Spleen (tissue), 11 donors: ENCODE measurements around the gene MARCHF10. TPM values are rescaled to one million over a fixed set of nuclear protein-coding genes. Genes with fewer than 3 reads are reported as not detected.

ENCODE experiments used
- DNase-seq: peaks from one replicate; pipeline ENCODE4 v3.0.0-alpha.2; 2020
- H3K27ac ChIP-seq, 8 donors: fragments of 200-600 bp; sonication (generic) in 7 of 8; 1 replicate in 4 of 8; 2 replicates in 4 of 8; pipeline versions ENCODE4 v1.5.0 to v1.8.0; 2016 to 2021; ENCODE audit warnings: inconsistent platforms in 4 of 8, mild to moderate bottlenecking in 4 of 8, moderate library complexity in 1 of 8
- H3K27me3 ChIP-seq, 7 donors: fragments of 200-600 bp; sonication (generic) in 6 of 7; replicated peaks in 1 of 7; 1 replicate in 4 of 7; 2 replicates in 3 of 7; pipeline versions ENCODE4 v1.5.0 to v1.8.0; 2016 to 2021; ENCODE audit warnings: inconsistent platforms in 3 of 7, mild to moderate bottlenecking in 1 of 7
- H3K36me3 ChIP-seq, 6 donors: fragments of 200-600 bp; sonication (generic) in 5 of 6; 1 replicate in 4 of 6; 2 replicates in 2 of 6; pipeline versions ENCODE4 v1.5.0 to v1.8.0; 2016 to 2021; ENCODE audit warnings: inconsistent platforms in 2 of 6
- H3K4me1 ChIP-seq, 6 donors: fragments of 200-600 bp; sonication (generic) in 5 of 6; 1 replicate in 3 of 6; 2 replicates in 3 of 6; pipeline versions ENCODE4 v1.5.0 to v1.8.0; 2016 to 2021; ENCODE audit warnings: inconsistent platforms in 3 of 6
- H3K4me3 ChIP-seq, 8 donors: fragments of 200-600 bp; sonication (generic) in 7 of 8; 1 replicate in 4 of 8; 2 replicates in 4 of 8; pipeline versions ENCODE4 v1.5.0 to v1.8.0; 2016 to 2021; ENCODE audit warnings: inconsistent platforms in 4 of 8, mild to moderate bottlenecking in 4 of 8, moderate library complexity in 2 of 8
- H3K9me3 ChIP-seq, 8 donors: fragments of 200-600 bp; sonication (generic) in 7 of 8; 1 replicate in 4 of 8; 2 replicates in 4 of 8; pipeline versions ENCODE4 v1.5.0 to v1.8.0; 2016 to 2021; ENCODE audit warnings: inconsistent platforms in 4 of 8
- POLR2A ChIP-seq, 3 donors: fragments of 450-650 bp; IDR thresholded peaks; one replicate each; pipeline ENCODE4 v1.5.1; 2017; ENCODE audit warnings: antibody characterized with exemption in 3 of 3, mild to moderate bottlenecking in 1 of 3
- POLR2AphosphoS5 ChIP-seq, 3 donors: sonication (generic); formaldehyde crosslinking; IDR thresholded peaks; one replicate each; pipeline ENCODE4 v1.5.1; 2017; ENCODE audit warnings: antibody characterized with exemption in 3 of 3
- WGBS, 5 donors: extraction: QIAGEN DNeasy Blood & Tissue Kit in 3 of 5; methylation state at CpG; one replicate each; pipeline versions ENCODE4 v1.1.5 to v1.1.7; 2013 to 2018; 5-methylcytosine and 5-hydroxymethylcytosine counted together
- intact Hi-C: fragments of 100-400 bp; cut with DNase I; formaldehyde crosslinking; loops from one replicate; pipeline ENCODE4 v1.15.0; 2023; ENCODE audit warnings: low total_unique reads
- polyA plus RNA-seq, 3 donors: library from polyadenylated mRNA; stranded (reverse); fragments of 200-250 nt; gene quantifications; one replicate each; pipeline ENCODE4 v1.2.1, GENCODE V29; 2013
- total RNA-seq, 7 donors: library from RNA; depleted of rRNA in 3 of 7; stranded (reverse); fragments of >200 nt in 3 of 7; fragmentation: NEBNext Ultra II Directional in 4 of 7; extraction: Animal tissue kit (Norgen Biotek cat#: 25700) in 4 of 7; gene quantifications; one replicate each; pipeline versions ENCODE4 v1.1.0 to v1.2.1, GENCODE V29; 2016 to 2021
- TF ChIP-seq, protein P1 (sequence below), 11 experiments: fragments of 200-600 bp in 7 of 11; fragments of 450-650 bp in 4 of 11; sonication (generic) in 4 of 11; IDR thresholded peaks in 8 of 11; conservative IDR thresholded peaks in 3 of 11; 1 replicate in 7 of 11; 2 replicates in 4 of 11; pipeline versions ENCODE4 v1.4.0 to v1.8.0; 2016 to 2021; ENCODE audit warnings: antibody characterized with exemption in 11 of 11, inconsistent platforms in 4 of 11, mild to moderate bottlenecking in 1 of 11
- donor health status: healthy with polysubstance abuse.
- donor health status: DM: no; HTN: no; CAD: no; lungs with moderate emphysema.
- donor health status: DM: no; HTN: no; CAD: no.
- donor health status: Bipolar disorder and iron deficiency.
- donor health status: healthy.
- donor health status: DM: no; HTN: no; CAD: no.
- donor health status: DM: yes; HTN: yes; CAD: no.

The MARCHF10 gene
- total and polyA plus RNA-seq, 10 donors = 0.15 to 0.32 (median 0.26) TPM; not detected in 7

DNA sequence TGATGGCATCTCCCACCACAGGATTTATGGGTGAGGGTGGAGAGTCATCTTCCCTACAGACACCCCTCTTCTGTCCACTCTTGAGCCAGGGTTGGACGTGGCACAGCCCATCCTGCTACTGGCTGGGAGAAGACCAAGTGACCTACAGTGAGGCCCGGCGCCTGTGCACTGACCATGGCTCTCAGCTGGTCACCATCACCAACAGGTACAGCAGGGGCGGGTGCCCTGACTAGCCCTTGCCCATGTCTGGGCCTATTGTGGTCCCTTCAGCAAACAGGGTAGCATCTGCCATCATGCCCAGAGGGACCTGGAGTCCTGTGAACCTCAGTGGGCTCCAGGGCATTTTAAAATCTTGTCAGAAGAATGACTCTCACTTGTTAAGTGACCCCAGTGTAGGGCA is 132.4 kb downstream of the MARCHF10 start:
- Histone ChIP-seq H3K27ac (no peak overlapping the region), H3K36me3 (peaks cover 0 to 41% (median 0%) of the 10 kb centered on the region in 6 donors), H3K4me3 (no peak overlapping the region), H3K4me1 (no peaks in the 10 kb centered on the region), H3K27me3 (peaks cover 0 to 5% (median 0%) of the 10 kb centered on the region in 7 donors), H3K9me3 (no peaks in the 10 kb centered on the region)
- TF ChIP-seq, protein P1, sequence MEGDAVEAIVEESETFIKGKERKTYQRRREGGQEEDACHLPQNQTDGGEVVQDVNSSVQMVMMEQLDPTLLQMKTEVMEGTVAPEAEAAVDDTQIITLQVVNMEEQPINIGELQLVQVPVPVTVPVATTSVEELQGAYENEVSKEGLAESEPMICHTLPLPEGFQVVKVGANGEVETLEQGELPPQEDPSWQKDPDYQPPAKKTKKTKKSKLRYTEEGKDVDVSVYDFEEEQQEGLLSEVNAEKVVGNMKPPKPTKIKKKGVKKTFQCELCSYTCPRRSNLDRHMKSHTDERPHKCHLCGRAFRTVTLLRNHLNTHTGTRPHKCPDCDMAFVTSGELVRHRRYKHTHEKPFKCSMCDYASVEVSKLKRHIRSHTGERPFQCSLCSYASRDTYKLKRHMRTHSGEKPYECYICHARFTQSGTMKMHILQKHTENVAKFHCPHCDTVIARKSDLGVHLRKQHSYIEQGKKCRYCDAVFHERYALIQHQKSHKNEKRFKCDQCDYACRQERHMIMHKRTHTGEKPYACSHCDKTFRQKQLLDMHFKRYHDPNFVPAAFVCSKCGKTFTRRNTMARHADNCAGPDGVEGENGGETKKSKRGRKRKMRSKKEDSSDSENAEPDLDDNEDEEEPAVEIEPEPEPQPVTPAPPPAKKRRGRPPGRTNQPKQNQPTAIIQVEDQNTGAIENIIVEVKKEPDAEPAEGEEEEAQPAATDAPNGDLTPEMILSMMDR (IDR thresholded peaks at IDR 0.05 in 8 of 11, conservative IDR thresholded peaks at IDR 0.05 in 3 of 11) = no peak
- TF ChIP-seq POLR2AphosphoS5 (IDR thresholded peaks at IDR 0.05) (no peak), POLR2A (IDR thresholded peaks at IDR 0.05) (no peak)
- intact Hi-C loops = no loop called here
- 58 to 90% (median 86%) methylated on average over 2 to 4 of the region's 4 CpGs for WGBS, 5 donors
- no peak for DNase-seq

DNA sequence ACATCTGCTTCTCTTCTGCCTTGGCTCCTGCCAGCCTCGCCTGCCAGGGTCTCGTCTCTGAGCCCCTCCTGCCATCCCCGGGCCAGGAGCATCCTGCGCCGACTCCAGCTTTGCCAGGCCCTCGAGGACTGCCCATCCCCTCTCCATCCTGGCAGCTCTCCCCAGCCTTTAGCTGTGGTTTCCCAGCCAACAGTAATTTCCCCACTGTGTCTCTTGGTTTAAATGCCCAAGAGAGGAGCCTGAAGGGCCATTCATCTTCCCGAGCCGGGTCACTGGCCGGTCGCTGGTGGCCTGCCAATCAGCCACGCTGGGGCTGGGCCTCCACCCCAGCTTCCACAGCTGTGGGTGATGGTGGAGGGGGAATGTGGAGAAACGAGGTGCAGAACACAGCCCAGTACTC is 132.9 kb downstream of the MARCHF10 start:
- peaks cover 0 to 5% (median 0%) of the 10 kb centered on the region in 7 donors for H3K27me3 ChIP-seq
- H3K36me3 ChIP-seq = peaks cover 0 to 37% (median 0%) of the 10 kb centered on the region in 6 donors
- H3K4me1 ChIP-seq = no peaks in the 10 kb centered on the region
- no peaks in the 10 kb centered on the region for H3K9me3 ChIP-seq
- WGBS, 5 donors = 80 to 92% (median 85%) methylated on average over 6 to 12 of the region's 12 CpGs
- H3K27ac ChIP-seq = no peak overlapping the region
- H3K4me3 ChIP-seq = no peak overlapping the region
- no peak for DNase-seq
- TF ChIP-seq POLR2AphosphoS5 (IDR thresholded peaks at IDR 0.05) (no peak), POLR2A (IDR thresholded peaks at IDR 0.05) (no peak)
- TF ChIP-seq, protein P1 (IDR thresholded peaks at IDR 0.05 in 8 of 11, conservative IDR thresholded peaks at IDR 0.05 in 3 of 11) = no peak
- intact Hi-C loops = no loop called here

DNA sequence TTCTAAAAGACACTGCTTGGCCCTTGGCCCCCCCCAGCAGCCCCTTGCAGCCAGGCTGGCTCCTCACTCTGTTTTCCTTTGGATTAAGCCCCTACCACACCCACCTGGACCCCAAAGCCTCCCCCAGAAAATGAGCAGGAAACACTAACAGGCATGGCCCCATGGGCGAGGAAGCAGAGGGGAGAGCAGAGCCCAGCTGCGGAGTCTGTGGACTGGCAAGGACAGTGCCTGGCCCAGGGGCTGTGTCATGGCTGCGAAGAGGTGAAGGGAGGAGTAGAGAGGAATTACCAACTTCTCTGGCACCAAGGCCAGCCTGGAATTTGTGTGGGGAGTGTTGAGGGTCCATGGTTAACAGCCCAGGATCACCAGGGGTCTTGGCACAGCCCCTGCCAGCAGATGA is 133.3 kb downstream of the MARCHF10 start:
- WGBS, 5 donors = 82 to 97% (median 89%) methylated on average over 3 of the region's 3 CpGs
- no peak overlapping the region for H3K27ac ChIP-seq
- peaks cover 0 to 33% (median 0%) of the 10 kb centered on the region in 6 donors for H3K36me3 ChIP-seq
- H3K4me3 ChIP-seq = no peak overlapping the region
- TF ChIP-seq, protein P1 (IDR thresholded peaks at IDR 0.05 in 8 of 11, conservative IDR thresholded peaks at IDR 0.05 in 3 of 11) = no peak
- no peak for TF ChIP-seq POLR2A (IDR thresholded peaks at IDR 0.05)
- TF ChIP-seq POLR2AphosphoS5 (IDR thresholded peaks at IDR 0.05) = no peak
- intact Hi-C loops = no loop called here
- DNase-seq = no peak
- H3K9me3 ChIP-seq = no peaks in the 10 kb centered on the region
- H3K4me1 ChIP-seq = no peaks in the 10 kb centered on the region
- peaks cover 0 to 5% (median 0%) of the 10 kb centered on the region in 7 donors for H3K27me3 ChIP-seq

DNA sequence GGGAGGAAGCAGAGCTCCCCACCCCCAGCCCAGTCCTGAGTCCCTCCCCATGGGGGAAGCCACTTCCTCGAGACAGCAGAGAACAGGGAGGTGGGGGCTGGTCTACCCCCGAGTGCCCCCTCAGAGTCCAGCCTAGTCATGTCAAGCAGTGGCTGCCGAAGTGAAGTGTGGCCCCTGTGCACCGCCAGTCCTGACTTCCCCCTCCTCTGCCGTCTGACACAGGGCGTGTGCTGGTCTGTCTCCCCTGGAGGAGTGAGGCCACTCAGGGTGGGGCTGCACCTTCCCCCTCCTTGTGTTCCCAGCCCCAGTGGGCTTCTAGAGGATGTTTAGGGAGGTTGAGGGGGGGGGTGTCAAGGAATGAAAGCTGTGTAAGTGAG is 133.8 kb downstream of the MARCHF10 start:
- DNase-seq = no peak
- TF ChIP-seq POLR2AphosphoS5 (IDR thresholded peaks at IDR 0.05) (no peak), POLR2A (IDR thresholded peaks at IDR 0.05) (no peak)
- TF ChIP-seq, protein P1 (IDR thresholded peaks at IDR 0.05 in 8 of 11, conservative IDR thresholded peaks at IDR 0.05 in 3 of 11) = no peak
- Histone ChIP-seq H3K27ac (no peak overlapping the region), H3K36me3 (peaks cover 0 to 28% (median 0%) of the 10 kb centered on the region in 6 donors), H3K27me3 (peaks cover 0 to 5% (median 0%) of the 10 kb centered on the region in 7 donors), H3K9me3 (no peaks in the 10 kb centered on the region), H3K4me1 (no peaks in the 10 kb centered on the region), H3K4me3 (no peak overlapping the region)
- intact Hi-C loops = no loop called here
- 45 to 82% (median 51%) methylated on average over 5 to 6 of the region's 6 CpGs for WGBS, 5 donors
